DOHH2 (cell line): ENCODE measurements around the gene ALK.

Experiments
- CTCF ChIP-seq: fragments of 200-600 bp; sonication (generic); IDR thresholded peaks from one replicate; pipeline ENCODE4 v1.5.1; 2014; ENCODE audit warnings: antibody characterized with exemption, mild to moderate bottlenecking, low read depth, low read length; ENCODE audit not compliant: poor library complexity, severe bottlenecking
- EZH2phosphoT487 ChIP-seq: fragments of 200-600 bp; sonication (generic); IDR thresholded peaks from 2 replicates; pipeline ENCODE4 v1.6.1; 2017; ENCODE audit warnings: borderline replicate concordance, mild to moderate bottlenecking, antibody characterized with exemption, low read length, moderate library complexity, mixed read lengths

- TF ChIP-seq CTCF (no peak), EZH2phosphoT487 (no peak)
These were observed 28.7 kb downstream of the ALK start for GRCh38 chr2:29892585-29893259.
